GM21528 (cell line): ENCODE data around the gene JARID2.

ENCODE experiments used
- ATAC-seq: cut with Tn5 transposase; IDR thresholded peaks from one replicate; pipeline ENCODE4 v1.9.1; 2021; ENCODE audit warnings: mild to moderate bottlenecking, moderate library complexity; ENCODE audit not compliant: unreplicated experiment, low FRiP score

JARID2 gene

DNA sequence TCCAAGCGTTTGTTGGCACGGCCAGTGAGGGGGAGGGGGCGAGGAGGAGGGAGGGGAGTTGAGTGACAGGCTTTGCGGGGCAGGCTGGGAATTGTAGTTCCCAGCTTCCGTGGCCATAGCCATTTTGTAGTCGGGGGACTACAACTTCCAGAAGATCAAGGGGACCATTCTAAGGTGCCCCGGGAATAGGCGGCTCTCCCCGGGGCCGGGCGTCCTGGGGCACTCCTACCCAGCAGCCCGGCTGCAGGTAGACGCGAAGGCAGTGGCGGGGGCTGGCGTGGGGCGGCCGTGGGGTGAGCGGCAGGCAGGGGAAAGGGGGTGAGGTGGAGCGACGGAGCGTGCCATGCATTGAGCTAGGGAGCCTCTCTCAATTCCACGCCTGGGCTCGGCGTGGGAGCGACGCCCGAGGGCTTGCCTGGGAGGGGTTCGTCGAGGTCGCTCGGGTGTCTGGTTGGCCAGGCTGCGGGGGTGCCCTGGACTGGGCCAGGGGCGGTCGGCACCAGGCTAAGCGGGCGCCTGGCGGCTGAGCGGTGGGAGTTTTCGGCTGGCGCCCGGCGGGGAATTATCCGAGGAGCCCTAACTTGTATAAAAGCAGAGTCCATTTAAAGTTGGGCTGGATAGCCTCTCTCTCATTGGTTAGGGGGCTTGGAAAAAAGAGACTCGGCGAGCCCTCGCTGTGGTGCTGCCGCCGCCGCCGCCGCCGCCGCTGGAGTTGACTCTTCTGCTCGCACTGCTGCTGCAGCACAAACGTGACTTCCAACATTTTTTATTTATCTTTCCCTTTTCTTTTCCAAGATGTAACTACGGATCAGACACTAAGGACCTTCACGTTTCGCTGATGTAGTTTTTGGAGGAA, at the start of gene JARID2:
Gene JARID2, plus strand, starts transcription at position 709 of the 856 bp plus-strand sequence. CDS start 471 bp downstream, outside the sequence.
- ATAC-seq, result peak; percentile 57

GRCh38 chr6:15200087-15200486, 45.8 kb upstream of the JARID2 start:
- ATAC-seq, result no peak

DNA sequence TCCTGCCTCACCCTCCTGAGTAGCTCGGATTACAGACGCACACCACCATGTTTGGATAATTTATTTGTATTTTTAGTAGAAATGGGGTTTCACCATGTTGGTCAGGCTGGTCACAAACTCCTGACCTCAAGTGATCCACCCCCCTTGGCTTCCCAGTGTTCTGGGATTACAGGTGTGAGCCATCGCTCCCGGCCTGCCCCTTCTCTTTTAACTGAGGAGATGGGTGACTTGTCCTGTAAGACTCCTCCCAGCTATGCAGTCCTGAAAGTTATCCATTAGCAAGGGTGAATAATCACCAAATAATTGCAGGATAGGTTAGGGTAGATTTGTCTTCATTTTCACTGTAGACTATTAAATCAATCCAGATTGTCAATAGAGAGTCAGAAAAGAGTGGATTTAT, 40.5 kb upstream of the JARID2 start:
- ATAC-seq, result no peak

DNA sequence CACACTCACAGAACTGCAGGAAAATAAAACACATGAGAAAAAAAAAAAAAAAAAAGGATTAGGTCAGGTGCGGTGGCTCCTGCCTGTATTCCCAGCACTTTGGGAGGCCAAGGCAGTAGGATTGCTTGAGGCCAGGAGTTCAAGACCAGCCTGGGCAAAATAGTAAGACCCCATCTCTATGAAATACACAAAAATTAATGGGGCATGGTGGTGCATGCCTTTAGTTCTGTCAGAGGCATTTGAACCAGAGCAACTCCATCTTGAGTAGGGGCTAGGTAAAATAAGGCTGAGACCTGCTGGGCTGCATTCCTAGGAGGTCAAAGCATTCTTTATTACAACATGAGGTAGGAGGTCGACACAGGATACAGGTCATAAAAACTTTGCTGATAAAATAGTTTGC, 39.0 kb upstream of the JARID2 start:
- ATAC-seq, result no peak

DNA sequence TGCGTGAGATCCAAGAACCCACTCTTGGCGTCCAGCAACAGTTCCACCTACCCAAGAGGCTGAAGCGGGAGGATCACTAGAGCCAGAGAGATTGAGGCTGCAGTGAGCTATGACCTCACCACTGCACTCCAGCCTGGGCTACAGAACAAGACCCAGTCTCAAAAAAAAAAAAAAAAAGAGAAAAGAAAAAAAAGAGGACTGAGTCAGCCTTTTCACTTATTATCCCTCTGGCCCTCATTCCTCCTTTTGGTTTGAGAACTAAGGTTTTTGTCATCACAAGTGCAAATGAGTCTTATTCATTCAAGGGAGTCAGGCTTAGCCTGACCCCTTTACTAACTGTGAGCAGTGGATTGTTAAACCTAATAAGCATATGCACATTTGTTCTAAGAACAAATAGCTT, 37.9 kb upstream of the JARID2 start:
- no peak for ATAC-seq

DNA sequence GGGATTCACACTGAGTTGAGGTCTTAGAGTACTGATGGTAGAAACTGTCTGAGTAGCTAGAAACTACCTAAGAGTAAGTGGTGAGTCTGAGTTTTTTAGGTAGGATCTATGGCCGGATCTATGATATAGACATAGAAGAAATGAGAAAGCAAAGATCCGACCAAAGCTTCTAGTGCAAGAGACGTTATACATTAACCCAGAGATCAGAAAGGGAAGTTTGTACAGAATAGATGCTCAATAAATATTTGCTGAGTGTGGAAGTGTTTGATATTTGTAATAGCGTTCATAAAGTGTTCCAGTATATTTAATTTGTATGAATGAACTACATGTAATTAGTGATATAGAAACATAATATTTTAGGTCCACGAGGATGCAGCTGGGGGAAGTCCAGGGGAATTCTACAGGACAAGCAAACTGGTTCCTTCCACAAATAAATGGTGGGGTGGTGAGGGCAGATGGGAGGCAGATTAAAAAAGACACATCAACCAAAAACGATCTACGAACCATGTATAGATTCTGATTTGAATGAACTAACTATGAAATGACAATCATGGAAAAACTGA, 31.9 kb upstream of the JARID2 start:
- no peak for ATAC-seq

GRCh38 chr6:15218401-15218800, 27.5 kb upstream of the JARID2 start:
- ATAC-seq, result no peak

DNA sequence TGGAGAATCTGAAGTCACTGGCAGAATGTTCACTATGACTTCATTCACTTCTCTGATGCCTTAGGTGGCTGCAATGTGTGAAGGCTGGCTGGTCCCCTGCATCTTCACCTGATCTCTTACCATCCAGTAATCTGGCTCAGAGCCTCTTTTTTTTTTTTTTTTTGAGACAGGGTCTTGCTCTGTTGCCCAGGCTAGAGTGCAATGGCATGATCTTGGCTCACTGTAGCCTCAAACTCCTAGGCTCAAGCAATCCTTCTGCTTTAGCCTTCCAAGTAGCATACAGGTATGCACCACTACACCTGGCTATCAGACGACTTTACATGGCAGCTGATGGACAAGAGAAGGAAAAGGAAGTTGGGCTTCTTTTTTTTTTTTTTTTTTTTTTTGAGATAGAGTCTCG, 25.8 kb upstream of the JARID2 start:
- no peak for ATAC-seq

GRCh38 chr6:15227827-15228318, 18.0 kb upstream of the JARID2 start:
- ATAC-seq, result no peak

DNA sequence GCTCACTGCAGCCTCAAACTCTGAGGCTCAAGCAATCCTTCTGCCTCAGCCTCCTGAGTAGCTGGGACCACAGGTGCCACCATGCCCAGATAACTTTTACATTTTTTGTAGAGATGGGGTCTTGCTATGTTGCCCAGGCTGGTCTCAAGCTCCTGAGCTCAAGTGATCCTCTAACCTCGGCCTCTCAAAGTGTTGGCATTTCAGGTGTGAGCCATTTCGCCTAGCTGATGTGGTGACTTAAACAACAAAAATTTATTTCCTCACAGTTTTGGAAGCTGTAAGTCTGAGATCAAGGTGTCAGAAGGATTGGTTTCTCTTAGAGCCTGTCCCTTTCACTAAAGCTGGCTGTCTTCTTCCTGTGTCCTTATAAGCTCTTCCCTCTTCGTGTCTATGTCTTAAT, 15.0 kb upstream of the JARID2 start:
- no peak for ATAC-seq

- ATAC-seq, result no peak
These were observed 12.9 kb upstream of the JARID2 start for GRCh38 chr6:15232836-15233510.

DNA sequence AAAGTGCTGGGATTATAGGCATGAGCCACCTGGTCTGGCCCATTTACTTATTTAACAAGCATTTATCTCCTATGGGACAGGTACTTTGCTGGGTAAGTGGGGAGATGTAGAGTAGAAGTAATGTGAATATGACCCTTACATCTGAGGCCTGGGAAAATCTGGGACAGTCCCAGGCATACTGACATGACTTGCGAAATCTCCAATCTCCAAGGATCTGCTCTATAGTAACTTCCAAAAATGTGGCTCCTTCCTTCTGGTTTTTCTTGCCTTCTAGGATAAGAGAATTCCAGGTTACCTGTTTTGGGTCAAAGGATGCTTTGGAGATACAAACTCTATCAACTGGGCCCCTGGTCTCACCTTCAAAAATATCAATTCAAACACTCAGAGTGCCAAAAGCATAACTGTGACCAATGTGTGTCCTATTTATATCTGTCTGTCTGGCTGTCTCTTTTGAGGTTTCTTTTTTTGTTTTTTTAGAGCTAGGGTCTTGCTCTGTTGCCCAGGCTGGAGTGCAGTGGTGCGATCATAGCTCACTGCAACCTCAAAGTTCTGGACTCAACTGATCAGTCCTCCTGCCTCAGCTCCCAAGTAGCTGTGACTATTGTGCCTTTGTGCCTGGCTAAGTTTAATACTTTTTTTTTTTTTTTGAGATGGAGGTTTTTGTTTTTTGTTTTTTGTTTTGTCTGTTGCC, 11.7 kb upstream of the JARID2 start:
- ATAC-seq, result no peak

DNA sequence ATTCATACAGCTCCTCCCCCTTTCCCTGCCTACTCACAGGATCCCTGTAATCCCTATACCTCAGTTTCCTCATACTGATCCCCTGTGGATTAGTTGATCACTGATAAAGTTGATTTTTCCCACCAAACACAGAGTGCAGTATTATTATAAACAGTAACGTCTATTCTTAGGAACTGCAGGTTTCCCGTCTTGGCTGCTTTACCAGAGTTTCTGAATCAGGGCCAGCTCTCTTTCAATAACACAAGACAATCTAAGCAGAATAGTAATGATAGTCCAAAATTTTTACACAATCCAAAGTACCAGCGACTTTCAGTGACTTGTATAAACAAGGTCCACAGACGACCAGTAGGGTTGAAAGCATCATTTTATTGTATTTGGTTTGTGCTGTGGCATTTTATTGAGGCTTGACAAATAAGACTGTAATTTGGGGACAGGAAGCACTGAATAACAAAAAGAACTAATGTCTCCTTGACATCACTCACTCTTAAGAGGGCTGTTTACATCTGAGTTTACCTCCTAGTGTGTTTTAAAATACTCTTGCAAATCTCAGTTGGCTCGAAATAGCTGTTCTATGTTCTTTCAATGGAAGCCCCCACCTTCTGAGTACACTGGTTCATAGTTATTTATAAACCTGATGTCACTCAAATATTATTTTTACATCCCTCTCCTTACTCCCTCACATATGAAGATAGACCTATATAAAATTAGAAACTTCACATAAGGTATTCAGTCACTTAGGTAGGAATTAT, 6.1 kb upstream of the JARID2 start:
- no peak for ATAC-seq

- no peak for ATAC-seq
These were observed 3.4 kb upstream of the JARID2 start for GRCh38 chr6:15242503-15242902.

- ATAC-seq, result no peak
These were observed 2.8 kb upstream of the JARID2 start for GRCh38 chr6:15242937-15243614.

DNA sequence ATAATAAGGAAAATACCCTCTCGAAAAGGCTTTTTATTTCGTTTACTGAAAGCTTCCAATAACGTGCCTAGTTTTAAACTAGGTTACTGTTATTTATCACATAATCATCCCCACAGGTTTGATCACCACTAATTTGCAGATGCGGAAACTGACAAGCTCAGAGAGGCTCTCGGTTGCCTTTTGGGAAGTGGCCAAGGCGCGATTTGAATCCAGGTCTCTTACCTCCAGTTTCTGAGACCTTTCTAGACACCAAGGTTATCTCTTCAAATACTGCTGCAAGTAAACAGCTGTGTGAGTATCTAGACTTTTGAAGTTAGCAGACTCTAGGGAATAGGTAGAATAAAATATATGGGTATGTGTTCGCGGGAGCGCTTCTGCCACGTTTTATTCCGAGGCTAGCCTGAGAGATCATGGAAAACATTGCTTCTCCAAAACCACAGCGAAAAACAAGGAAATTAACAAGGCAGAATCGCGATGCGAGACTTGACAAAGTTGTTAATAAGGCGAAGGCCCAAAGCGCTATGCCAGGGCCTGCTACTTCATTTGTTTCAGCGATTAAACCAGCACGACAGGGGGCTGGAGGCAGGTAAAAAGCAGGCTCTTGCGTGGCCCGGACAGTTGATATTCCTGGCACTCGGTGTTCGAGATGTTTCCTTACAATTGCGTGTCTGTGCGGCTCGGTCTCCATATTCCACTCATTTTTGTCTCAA, 1.8 kb upstream of the JARID2 start:
- ATAC-seq, result no peak

DNA sequence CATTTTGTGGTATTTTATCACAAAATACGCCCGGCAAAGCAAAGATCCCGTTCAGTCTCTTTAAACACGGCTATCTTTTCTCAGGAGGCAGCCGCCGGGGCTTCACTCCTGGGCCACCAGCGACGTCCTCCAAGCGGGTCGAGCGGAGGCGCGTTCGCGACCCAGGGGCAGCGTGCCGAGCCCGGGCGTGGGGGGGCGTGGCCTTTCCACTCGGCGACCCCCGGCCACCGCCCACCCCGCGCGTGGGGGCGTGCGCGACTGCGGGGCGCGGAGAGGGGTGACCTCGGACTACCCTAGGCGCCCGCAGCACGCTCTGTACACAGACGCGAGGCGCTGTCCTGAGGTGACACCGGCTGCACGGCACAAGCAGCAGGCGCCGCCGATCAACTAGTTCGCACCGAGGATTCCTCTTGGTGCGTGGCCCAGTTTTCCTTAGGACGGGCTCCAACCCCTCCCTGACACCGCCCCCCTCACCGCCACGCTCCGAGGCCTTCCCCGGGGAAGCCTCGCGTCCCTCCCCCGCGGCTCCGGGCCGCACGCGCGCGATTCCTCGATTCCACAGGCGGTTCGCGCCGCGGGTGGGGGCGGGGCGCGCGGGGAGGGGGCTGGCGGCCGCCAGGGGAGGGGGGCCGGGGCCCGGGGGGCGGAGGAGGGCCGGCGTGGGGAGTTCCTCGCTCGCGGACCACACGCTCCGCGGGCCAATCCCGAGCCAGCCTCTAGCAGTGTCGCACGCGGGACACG, 1.1 kb upstream of the JARID2 start:
- peak; percentile 18 for ATAC-seq

DNA sequence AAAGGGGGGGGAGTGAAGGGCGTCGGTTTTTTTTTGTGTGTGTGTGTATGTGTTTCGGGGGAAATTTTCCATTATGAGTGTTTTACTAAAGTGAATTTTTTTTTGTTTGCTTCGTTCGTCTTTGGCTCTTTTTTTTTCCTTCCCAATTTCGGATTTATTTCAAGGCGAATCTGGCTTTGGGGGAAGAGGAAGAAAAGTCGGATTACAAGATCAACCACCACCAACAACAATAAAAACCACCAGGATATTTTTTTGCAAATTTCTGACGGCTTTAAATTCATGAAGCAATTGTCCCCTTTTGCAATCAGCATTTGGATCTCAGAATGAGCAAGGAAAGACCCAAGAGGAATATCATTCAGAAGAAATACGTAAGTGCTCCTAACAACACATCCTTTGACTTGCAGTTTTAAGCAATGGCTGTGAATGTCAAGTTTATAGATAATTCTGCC, 372 bp downstream of the JARID2 start:
- no peak for ATAC-seq
